Stimulated activated CD4-positive, alpha-beta T cell treated with anti-CD3 and anti-CD28 coated beads, Interleukin-2, amount 100 ng/mL, for 24 hours (primary cell): Measurements from ENCODE around the gene SDHB.

Experiments
- DNase-seq, 2 donors: peaks; one replicate each; pipeline ENCODE4 v3.0.0-alpha.2; 2020

Gene SDHB

GRCh38 chr1:17053685-17054410 lies at the start of gene SDHB:
TSS of gene SDHB (minus strand) at chr1:17054032. CDS start at chr1:17054019, 13 bp downstream.
- DNase-seq = peak; percentile 99

- no peak for DNase-seq
Measured at GRCh38 chr1:17102232-17102631, 48.4 kb upstream of the SDHB start.

- DNase-seq = no peak
Measured at GRCh38 chr1:17101261-17101660, 47.4 kb upstream of the SDHB start.

- no peak for DNase-seq
Measured at GRCh38 chr1:17099616-17100340, 45.9 kb upstream of the SDHB start.

GRCh38 chr1:17098446-17099317 lies 44.9 kb upstream of the SDHB start:
- DNase-seq = no peak

GRCh38 chr1:17097787-17098186 lies 44.0 kb upstream of the SDHB start:
- DNase-seq = no peak

- DNase-seq = no peak
Measured at GRCh38 chr1:17097147-17097546, 43.3 kb upstream of the SDHB start.

GRCh38 chr1:17096584-17096983 lies 42.8 kb upstream of the SDHB start:
- no peak for DNase-seq

- no peak for DNase-seq
Measured at GRCh38 chr1:17095141-17095540, 41.3 kb upstream of the SDHB start.

GRCh38 chr1:17094664-17095063 lies 40.8 kb upstream of the SDHB start:
- DNase-seq = no peak

- DNase-seq = no peak
Measured at GRCh38 chr1:17093822-17094393, 40.1 kb upstream of the SDHB start.

GRCh38 chr1:17091252-17091651 lies 37.4 kb upstream of the SDHB start:
- DNase-seq = no peak

- DNase-seq = no peak
Measured at GRCh38 chr1:17089506-17089905, 35.7 kb upstream of the SDHB start.

- DNase-seq = no peak
Measured at GRCh38 chr1:17086751-17087150, 32.9 kb upstream of the SDHB start.

- DNase-seq = no peak
Measured at GRCh38 chr1:17084787-17085186, 31.0 kb upstream of the SDHB start.

GRCh38 chr1:17082761-17083160 lies 28.9 kb upstream of the SDHB start:
- no peak for DNase-seq

GRCh38 chr1:17081439-17081838 lies 27.6 kb upstream of the SDHB start:
- DNase-seq = no peak

GRCh38 chr1:17080880-17081279 lies 27.0 kb upstream of the SDHB start:
- DNase-seq = no peak

- no peak for DNase-seq
Measured at GRCh38 chr1:17080085-17080759, 26.4 kb upstream of the SDHB start.

- DNase-seq = no peak
Measured at GRCh38 chr1:17078991-17079868, 25.4 kb upstream of the SDHB start.

GRCh38 chr1:17075470-17076255 lies 21.8 kb upstream of the SDHB start:
- peak in 1 of 2 donors; percentile 22 for DNase-seq
